HG02588 (cell line): ENCODE data around the gene AGPAT3.

ENCODE experiments used
- ATAC-seq: cut with Tn5 transposase; IDR thresholded peaks from one replicate; pipeline ENCODE4 v1.9.1; 2021; ENCODE audit warnings: mild to moderate bottlenecking, moderate library complexity; ENCODE audit not compliant: unreplicated experiment

AGPAT3 gene

DNA sequence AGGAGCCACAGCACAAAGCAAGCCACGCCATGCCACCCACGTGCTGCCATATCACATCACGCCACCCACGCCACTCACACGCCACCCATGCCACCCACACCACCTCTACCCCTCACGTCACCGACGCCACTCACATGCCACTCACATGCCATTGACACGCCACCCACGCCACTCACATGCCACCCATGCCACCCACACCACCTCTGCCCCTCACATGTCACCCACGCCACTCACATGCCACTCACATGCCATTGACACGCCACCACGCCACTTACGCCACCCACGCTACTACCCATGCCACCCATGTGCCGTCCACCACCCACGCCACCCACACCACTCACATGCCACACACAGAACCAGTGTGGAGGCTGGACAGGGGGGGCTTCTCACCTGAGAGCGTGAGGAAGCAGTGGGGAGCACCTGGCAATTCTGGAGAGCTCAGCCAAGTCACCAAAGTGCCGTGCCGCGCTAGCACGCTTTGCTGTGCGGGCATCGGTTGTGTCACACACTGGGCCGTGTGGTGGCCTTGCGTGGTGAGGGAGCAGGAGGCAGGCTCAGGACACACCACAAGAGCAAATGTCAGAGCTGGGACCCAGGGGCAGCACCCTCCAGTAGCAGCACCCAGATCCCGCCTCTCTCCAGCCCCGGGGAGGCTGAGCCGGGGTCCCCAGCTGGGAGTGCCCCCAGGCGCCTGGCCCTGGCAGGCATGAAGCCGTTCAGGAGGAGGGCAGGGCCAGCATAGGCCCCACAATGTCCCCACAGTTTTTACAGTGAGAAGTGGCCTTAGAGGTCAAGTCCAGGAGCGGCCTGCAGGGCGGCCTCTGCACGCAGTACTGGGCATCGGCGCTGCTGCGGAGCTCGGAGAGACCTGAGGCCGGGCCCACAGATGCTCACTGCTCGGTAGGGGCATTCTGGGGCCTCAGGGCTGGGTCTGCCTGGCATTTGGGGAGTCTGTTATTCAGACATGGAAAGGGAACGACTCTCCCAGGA is 70.0 kb downstream of the AGPAT3 start:
- ATAC-seq: no peak

DNA sequence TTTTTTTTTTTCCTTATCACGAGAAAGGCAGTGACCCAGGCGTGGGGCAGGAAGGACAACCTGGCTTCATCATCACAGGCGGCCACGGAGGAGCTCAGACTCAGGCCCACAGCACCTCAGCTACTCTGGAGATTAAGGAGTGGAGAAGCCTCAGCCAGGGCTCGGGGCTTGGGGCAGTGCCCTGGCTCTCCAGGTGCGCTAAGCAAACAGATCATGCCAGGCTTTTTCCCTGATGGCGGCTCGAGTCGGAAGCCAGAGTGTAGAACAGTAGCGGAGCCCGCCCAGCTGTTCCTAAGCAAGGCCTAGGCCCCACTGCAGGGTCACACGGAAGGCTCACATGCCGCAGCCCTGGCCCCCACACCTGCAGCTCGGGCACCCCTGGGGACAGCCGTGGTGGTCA is 70.7 kb downstream of the AGPAT3 start:
- no peak for ATAC-seq

DNA sequence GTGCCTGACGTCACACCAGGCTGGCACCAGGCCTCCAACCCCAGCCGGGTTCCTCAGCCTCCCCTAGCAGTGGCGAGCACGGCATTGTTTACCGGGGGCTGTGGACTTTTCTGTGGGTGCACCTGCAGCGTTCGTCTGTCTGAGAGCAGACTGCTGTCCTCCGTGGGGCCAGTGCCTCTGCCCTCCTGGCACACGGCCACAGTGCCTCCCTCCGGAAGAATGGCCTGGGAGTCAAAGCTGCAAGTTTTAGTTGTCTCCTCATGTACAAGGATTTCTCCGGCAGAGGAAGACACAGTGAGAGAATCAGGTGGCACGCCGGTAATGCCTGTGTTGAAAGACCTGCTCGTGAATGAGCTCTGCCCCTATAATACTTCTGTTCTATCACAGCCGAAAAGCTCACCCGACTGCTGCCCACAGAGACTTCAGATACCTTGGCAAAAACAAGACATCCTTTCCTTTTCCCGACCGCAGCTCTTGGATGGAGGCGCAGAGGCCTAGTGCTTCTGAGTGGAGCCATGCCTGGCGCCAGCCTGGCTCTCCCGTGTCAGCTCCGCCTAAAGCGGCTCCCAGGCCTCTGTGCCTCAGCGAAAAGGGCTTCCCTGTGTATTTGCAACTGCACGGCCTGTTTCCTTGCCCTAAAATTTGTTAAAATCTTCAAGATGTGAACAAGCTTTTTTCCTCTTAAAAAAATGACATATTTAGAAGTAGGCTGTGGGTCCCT is 71.4 kb downstream of the AGPAT3 start:
- no peak for ATAC-seq

DNA sequence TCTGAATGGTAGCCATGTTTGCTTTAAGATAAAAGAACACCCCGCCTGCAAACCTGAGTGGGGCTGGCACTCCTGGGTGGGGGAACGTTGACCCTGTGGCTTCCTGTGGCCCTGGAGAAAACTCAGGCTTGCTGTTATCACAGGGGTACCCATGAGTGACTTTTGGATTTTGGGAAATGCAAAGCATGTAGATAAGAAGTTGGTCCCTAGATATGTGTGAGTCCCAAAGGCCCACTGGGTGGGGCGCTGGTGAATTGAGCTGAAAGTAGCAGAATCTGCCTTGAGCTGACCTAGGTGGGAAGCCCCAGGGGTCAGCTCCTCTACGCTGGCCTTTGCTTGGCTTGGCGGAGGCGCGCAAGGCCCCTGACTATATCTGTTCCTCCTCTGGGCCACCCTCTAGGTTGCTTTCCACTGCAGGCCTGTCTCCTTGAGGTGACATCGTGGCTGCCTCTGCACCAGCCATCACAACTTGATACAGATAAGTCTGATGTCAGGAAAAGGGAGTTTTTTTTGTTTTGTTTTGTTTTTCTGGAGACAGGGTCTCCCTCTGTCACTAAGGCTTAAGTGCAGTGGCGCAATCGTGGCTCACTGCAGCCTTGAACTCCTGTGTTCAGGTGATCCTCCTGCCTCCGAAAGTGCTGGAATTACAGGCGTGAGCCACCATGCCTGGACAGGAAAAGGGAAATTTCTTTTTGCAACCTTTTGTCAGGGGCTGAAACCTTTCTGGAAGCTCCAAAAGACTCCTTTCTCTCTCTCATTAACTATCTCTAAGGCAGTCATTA is 72.2 kb downstream of the AGPAT3 start:
- ATAC-seq: no peak

DNA sequence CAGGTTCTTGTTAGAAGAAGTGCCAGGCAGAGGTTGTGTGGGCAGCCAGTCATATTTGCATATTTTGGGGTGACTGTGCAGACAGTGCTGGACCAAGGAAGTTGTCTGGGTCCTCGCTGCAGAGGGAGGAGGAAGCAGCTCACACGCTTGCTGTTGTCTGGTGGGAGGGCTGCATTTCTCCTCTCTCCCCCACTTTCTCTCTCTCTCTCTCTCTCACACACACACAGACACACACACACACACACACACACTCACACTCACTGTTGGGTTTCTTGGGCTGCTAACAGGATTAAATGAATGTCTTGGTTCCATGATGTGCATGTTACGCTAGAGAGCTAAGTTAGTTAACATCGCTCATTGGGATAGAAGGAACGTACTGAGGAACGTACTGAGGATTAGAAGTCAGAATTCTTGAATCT is 72.9 kb downstream of the AGPAT3 start:
- ATAC-seq: no peak

DNA sequence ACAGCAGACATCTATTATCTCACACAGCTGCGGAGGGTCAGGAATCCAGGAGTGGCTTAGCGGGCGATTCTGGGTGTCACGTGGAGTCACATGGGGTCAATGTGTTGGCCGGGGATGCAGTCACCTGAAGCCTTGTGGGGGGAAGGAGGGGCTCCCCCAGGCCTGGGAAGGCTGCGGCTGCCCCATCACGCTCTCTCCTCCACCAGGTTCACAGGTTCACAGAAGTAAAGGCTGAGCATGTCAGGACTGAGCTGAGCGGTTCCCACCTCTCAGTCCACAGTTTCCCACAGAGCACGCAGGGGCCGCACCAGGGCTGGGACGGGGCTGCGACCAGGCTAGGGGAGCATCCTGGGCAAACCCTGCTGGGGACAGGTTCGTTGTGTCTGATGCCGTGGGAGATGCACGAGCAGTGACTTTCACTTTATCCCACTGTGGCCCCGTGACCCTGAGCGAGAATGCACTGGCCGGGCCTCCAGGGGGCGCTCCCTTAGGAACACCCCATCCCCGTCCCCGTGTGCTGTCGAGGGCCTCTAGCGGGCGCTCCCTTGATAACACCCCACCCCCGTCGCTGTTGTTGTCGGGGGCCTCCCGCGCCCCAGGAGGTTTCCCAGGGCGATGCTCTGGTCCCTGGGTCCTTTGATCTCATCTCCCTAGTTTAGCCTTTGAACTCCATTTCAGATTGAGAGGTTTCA is 73.9 kb downstream of the AGPAT3 start:
- peak; percentile 79 for ATAC-seq

DNA sequence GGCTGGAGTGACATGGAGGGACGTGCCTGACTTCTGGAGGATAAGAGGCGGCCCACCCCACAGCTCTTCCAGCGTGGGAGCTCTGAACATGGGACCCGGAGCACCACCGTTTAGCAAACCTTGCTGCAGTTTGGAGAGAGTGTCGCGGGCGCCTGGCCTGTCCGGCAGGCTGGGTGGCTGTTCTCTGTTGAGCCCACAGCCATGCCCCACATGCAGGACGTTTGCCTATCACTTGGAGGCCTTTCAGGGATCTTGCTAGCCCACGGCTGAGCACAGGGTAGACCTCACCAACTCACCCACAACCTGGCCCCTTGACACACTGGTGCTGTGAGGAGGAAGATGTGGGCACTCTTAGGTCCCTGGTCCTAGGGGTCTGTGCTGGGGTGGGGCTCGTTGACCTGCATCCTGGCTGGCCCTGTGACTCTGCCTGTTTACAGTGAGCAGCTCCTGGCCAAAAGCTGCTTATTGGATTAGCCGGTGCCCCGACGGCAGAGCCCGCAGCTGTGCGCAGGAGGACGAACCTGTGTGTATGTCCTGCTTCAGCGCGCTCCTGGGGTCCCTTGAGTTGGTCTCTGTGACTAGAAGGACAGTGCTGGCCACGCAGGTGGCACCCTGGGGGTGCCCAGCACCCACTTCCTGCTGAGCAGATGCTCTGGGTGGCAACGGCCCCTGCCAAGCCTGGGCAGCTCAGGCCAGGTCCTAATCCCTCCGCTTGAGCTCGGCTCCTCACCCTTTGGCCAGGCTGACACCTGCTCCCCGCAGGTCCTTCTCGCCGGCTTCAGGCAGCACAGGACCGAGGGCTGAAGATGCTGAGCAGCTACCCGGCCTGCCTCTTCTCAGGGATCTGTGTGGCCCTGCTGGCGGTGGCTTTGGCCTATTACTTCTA is 74.7 kb downstream of the AGPAT3 start:
- no peak for ATAC-seq

DNA sequence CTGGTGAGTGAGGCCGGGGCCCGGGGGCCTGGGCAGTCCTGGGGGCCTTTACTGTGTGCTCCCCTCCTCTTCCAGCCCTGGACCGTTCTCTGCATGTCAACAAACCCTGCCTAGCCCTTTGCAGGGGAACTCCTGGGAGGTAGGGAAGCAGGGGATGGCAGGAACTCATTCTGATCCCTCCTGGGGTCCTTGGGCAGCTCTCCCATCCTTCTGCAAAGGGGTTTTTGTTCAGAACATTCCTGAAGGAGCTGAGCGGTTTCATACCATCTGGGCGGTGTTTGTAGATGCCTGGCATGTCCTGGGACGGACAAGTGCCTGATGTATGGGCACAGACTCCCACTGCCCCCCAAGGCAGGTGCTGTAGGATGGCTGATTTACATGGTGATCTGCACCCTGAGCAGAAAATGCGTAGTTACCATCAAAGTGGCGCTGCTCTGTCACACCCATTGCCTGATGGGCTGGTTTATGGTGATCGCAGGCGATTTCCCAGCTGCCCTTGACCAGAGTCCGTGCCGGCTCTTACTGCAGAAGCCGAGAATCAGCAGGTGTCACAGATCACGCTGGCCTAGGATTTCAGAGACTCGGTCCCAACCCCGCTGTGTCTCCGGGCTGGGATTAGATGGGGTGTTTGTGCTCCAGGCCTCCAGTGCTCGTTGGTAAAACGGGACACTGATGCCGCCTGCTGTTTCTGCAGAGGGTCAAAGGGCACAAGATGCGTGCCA is 75.5 kb downstream of the AGPAT3 start:
- no peak for ATAC-seq

DNA sequence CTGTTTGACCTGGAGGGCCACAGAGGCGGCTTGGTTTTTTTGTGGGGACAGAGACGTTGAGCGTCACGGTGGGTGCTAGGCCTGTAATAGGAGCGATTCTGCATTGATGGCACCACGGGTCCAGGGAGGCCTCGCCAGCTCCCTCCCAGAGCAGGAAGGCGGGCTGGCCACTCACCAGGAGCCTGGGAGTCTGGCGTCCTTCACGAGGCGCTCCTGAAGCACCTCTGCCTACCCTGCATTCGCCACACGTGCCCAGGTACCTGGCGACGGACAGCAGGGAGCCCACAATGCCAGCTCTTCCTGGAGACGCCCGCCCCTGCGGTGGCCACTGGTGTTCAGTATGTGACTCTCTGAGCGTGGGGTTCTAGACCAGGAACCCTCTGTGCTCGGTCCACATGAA is 77.2 kb downstream of the AGPAT3 start:
- ATAC-seq: no peak

DNA sequence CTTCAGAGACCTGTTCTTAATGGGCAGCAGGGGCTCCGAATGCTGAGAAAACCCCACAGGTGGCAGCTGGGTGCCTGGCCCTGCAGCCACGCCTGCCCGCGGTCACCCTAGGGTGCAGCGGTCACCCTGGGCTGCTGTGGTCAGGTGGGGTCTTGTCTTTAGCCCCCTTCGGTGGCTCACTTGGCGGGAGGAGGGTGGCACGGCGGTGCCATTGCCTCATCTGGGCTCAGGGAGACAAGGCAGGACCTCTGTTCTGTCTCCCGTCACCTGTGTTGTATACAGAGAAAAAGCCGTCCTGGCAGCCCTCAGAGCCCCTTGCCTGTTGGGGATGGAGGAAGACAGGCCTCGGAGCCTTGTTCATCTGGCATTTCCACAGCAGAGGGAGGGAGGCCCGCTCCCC is 77.6 kb downstream of the AGPAT3 start:
- no peak for ATAC-seq

DNA sequence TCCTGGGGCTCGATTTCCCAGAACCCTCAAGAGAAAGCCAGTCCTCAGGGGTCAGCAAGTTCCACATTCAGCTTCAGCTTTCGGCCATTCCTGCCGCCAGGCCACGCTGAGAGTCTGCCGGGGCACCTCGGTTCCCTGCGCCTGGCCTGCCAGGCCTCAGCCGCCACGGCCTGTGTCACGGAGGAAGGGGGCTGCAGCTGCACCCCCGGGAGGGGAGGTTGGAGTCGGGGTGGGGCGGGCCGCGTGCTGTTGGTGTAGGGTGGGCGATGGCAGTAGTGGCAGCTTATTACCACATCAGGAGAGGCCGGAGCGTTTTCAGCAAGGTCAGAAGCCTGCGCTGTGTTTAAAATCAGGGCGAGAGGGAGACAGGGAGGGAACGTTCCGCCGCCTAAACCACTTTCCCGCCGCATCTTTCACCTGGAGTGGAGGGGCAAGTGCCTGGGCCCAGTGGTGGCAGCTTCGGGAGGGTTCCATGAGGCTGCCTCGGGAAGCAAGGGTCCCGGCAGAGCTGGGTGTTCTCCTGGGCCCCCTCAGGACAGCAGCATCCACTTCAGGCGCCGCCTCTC is 78.6 kb downstream of the AGPAT3 start:
- ATAC-seq: no peak

DNA sequence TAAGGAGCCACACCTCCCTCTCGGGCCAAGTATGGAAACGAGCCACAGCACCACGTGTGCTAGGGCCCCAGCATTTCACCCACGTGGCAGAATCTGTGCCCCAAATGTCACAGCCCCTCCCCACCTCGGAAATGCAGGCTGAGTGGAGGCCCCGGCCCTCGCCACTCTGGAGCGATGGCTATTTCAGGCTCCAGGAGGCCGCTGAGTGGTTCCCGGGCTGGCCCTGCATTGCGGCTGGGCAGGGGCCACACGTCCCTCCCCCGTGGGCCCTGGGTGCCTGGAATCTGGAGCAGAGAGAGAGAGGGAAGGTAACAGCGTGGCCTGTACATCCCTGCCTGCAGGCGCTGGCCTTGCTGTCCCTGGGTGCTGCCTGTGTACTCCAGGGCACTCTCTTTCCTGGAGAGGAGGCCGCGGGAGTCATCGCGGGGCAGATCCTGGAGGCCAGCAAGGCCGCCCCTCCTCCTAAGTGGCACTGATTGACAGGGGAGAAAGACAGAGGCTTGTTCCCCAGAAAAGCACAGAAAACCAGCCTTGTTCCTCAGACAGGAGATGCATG is 79.1 kb downstream of the AGPAT3 start:
- no peak for ATAC-seq

DNA sequence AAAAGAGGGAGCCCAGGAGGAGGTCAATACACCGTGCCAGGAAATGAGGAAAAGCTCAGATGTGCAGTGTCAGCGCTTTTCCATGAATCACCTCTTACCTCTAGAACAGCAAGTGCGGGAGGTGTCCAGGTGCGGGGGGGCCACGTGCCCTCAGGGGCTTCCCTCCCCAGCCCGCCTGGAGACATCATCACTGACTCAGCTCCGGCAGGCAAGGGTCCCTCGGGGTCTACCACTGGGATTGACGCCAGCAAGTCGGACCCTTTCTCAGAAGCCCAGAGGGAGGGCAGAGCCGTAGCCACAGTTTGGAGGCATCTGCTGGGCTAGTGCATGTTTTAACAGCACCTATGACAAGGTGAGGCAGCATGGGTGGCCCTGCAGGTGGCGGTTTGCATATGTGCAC is 79.7 kb downstream of the AGPAT3 start:
- ATAC-seq: no peak

DNA sequence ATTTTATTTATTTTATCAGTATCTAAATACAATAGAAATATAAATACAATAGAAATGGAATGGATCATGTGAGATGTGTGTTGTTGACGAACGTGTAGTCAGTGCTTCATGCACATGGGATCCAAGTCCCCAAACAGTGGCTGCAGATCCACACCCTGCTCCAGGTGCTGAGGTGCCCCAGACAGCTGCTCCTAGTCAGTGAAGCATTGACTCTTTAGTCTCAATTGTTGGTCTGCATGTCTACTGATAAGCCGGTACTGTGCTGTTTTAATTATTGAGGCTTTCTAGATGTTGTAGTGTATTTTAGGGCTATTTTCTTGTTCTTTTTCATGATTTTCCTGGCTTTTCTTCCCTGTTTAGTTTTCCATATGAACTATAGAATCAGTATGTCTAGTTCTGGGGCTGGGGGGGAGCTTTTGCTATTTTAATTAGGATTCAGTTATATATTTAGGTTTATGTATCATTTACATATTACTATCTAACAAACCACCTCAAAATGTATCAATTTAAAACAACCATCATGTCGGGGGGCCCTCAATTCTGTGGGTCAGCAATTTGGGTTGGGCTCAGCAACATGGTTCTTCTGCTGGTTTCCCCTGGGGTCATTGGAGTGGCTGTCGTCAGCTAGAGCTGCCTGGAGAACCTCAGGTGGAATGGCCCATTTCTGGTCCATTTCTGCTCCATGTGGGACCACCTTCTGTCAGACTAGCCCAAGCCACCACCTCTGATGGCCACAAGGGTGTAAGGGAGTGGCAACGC is 83.9 kb downstream of the AGPAT3 start:
- no peak for ATAC-seq

DNA sequence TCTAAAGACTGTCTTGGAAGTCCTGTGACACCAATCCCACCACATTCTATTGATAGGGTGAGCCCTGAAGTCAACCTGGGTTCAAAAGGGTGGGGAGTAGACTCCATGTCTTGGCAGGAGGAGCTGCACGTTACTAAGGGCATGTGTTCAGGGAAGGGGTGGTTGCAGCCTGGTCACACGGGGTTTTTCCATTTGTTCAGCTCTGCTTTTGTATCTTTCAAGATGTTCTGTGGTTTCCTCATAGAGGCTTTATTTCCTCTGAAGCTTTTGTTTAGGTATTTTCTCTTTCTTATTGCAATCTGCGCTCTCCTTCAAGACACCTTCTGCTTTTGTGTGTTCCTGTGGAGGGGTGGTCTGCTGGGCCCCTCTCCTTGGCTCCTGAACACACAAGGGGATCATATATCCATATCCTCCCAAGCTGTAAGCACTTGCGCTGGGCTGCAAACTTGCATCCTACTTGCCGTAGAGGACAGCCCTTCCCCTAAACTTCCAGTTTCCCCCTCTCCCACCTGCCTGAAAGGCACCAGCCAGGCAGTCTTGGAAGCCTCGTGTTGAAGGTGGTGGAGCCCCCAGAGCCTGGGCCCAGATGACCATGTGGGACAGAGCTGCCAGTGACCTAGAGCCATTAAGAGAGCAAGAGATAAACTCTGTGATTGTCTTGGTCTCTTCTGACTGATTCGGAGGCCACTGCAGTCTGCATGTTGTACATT is 84.6 kb downstream of the AGPAT3 start:
- ATAC-seq: no peak

DNA sequence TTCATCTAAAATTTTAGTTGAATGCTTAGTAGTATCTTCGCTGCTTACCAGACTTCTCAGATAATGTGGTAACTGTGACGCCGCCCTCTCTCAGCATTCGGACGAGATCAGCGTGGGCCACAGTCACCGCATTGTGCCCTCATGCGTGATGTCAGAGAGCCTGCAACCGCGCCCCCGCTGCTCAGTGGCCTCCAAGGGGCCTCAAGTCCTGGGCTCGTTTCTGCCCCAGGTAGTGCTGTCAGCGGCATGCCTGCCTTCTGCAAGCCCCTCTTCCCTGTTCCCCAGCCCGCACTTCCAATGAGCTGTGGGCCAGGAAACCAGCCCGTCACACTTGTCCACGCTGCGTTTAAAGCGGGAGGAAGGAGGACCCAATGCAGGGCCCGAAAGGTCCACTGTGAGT is 85.5 kb downstream of the AGPAT3 start:
- no peak for ATAC-seq

DNA sequence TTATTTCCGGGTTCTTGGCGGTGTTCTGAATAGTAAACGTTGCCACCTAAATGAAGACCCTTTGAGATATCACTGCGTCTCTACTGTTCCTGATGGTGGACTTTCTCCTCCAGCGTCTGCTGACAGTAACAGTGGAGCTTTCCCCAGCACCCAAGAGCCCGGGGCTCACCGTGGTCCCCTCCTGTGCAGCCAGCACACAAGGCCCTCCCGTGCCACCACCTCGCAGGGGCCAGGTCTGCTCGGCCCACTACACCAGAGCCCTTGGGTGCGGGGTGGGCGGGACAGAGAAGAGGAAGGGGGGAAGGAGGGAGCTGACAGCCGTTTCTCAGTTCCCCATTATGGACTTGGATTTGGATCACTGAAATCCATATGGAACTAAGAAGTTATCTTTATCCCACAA is 85.9 kb downstream of the AGPAT3 start:
- ATAC-seq: no peak
